ENCODE results near the gene ST6GALNAC6.

ST6GALNAC6 gene

DNA sequence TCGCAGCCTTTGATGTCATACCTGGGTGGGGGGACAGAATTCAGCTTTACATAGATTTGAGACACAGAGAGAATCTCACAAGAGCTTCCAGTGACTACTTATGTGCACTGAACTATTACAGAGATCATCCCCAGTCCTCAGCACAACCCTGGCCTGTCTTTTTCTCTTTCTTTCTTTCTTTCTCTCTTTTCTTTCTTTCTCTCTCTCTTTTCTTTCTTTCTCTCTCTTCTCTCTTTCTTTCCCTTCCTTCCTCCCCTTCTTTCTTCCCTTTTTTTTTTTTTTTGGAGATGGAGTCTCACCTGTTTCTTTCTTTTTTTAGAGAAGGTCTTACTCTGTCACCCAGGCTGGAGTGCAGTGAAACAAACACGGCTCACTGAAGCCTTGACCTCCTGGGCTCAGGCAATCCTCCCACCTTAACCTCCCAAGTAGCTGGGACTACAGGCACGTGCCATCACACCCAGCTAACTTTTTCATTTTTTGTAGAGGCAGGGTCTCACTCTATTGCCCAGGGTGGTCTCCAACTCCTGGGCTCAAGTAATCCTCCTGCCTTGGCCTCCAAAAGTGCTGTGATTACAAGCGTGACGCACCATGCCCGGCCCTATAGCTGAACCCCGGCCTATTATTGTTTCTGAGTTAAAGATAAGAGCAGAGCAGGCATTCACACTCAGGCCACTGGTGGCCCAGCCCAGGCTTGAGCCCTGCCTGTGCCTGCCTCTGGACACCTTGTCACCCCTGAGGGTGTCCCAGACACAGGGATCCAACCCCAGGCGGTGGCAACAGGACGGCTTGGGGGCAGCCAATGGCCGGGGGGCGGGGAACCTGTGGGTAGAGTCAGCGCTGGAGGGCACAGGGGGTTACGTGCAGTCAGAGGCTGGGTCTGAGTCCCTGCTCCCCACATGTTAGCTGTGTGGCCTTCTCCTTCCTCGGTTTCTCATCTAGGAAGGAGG lies 26.8 kb upstream of the ST6GALNAC6 start:
- H3K27ac ChIP-seq, result no peak overlapping the region
- TF ChIP-seq CTCF (conservative IDR thresholded peaks at IDR 0.05), result no peak

DNA sequence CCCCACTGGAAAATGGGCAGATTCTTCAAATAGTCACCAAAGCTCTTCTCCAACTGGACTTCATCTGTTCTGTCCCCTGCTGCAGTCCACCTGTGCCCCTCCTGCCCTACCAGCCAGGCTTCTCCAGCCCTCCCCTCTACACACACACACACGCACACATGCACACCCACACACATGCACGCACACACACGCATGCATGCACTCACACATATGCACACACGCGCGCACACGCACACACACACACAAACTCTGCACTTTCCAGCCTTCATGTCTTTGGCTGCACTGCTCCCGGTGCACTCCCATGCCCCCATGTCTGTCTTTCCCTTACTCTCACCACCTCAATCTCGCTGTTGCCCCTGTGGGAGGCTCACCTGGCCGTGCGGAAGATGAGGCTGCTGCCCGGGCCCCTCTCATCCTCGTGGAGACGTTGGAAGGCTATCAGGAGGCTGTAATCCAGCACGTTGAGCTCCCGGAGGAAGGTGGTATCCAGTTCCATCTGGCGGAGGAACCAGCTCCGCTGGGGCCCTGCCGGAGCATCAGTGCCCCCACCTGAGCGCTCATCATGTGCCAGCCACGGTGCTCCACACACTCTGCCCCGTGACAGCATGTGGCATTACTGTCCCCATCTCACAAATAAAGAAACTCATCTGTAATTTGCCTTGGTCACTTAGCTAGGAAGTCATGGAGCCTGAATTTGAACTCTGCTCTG lies 25.5 kb upstream of the ST6GALNAC6 start:
- H3K27ac ChIP-seq, result no peak overlapping the region
- TF ChIP-seq CTCF (conservative IDR thresholded peaks at IDR 0.05), result no peak

GRCh38 chr9:127923771-127924170 lies 24.4 kb upstream of the ST6GALNAC6 start:
- H3K27ac ChIP-seq, result no peak overlapping the region
- TF ChIP-seq CTCF (conservative IDR thresholded peaks at IDR 0.05), result no peak

DNA sequence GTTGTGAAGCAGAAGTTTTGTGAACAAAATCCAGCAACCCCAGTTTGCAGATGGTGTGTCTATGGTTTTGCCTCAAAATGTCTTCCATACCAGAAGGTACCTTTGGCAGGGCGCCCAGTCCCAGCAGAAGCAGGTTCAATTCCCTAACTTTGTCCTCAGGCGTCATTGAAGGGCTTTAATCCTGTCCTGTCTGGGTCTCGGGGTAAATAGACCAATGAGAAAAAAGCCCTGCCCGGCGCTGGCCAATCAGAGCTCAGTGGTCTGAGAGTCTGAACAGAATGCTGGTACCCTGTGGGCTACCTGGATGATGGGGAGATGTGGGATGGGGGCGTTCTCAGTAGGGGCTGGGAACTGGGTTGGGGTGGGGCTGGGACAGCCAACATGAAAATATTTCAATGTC lies 23.6 kb upstream of the ST6GALNAC6 start:
- H3K27ac ChIP-seq, result no peak overlapping the region
- no peak for TF ChIP-seq CTCF (conservative IDR thresholded peaks at IDR 0.05)

- peak overlapping the region; percentile 22; the same call in 1 of the 2 replicates for H3K27ac ChIP-seq
- peak; percentile 94 for TF ChIP-seq CTCF (conservative IDR thresholded peaks at IDR 0.05)
These were observed 22.2 kb upstream of the ST6GALNAC6 start for GRCh38 chr9:127921557-127922120.

- TF ChIP-seq CTCF (conservative IDR thresholded peaks at IDR 0.05), result no peak
- no peak overlapping the region for H3K27ac ChIP-seq
These were observed 21.4 kb upstream of the ST6GALNAC6 start for GRCh38 chr9:127920794-127921193.

GRCh38 chr9:127919253-127919815 lies 19.9 kb upstream of the ST6GALNAC6 start:
- TF ChIP-seq CTCF (conservative IDR thresholded peaks at IDR 0.05), result no peak

More at GRCh38 chr9:127919253-127919815, 19.9 kb upstream of the ST6GALNAC6 start:
- no peak overlapping the region for H3K27ac ChIP-seq

Data from VCaP (cell line).